HEK293 (cell line): ENCODE measurements around the gene TRPC4.

ENCODE experiments used
- CTCF ChIA-PET: fragments of 350-600 bp; formaldehyde crosslinking; extraction: SDS; loops from one replicate; lab custom pipeline; 2021; ENCODE audit warnings: antibody characterized with exemption; lab: Yijun Ruan, JAX
- POLR2A ChIA-PET: fragments of 300-600 bp; formaldehyde crosslinking; extraction: SDS; loops from one replicate; lab custom pipeline; 2020; ENCODE audit warnings: antibody characterized with exemption, inconsistent platforms; lab: Yijun Ruan, JAX
- H3K27ac ChIP-seq: fragments of 200-500 bp; sonication (Bioruptor generic); 2 replicates; pipeline ENCODE4 v1.5.1; 2014; ENCODE audit warnings: low read depth, low read length, control low read depth, inconsistent platforms; ENCODE audit errors: extremely low read depth
- H3K36me3 ChIP-seq, 2 experiments: fragments of 200-500 bp in 1 of 2; sonication (Bioruptor generic) in 1 of 2; 1 replicate in 1 of 2; 2 replicates in 1 of 2; pipeline ENCODE4 v1.5.1; 2014 to 2017; ENCODE audit warnings: inconsistent platforms in 2 of 2, low read length in 2 of 2; ENCODE audit not compliant: control insufficient read depth in 2 of 2, insufficient read depth in 1 of 2
- H3K4me1 ChIP-seq: fragments of 200-500 bp; sonication (Bioruptor generic); 2 replicates; pipeline ENCODE4 v1.5.1; 2014; ENCODE audit warnings: mild to moderate bottlenecking, low read length, inconsistent platforms; ENCODE audit not compliant: control insufficient read depth, insufficient read depth
- H3K4me3 ChIP-seq: 2 replicates; pipeline ENCODE4 v1.5.1; 2011; ENCODE audit warnings: low read depth, mild to moderate bottlenecking, control low read depth, low read length, moderate library complexity
- H3K9me3 ChIP-seq: fragments of 200-500 bp; sonication (Bioruptor generic); 2 replicates; pipeline ENCODE4 v1.5.1; 2014; ENCODE audit warnings: low read depth, low read length, inconsistent platforms; ENCODE audit not compliant: control insufficient read depth, insufficient read depth
- AEBP2 ChIP-seq: fragments of 450-650 bp; formaldehyde crosslinking; IDR thresholded peaks from 2 replicates; pipeline ENCODE4 v1.5.1; 2016; ENCODE audit warnings: missing biosample characterization, missing genetic modification characterization, borderline replicate concordance
- KLF9 ChIP-seq: fragments of 450-650 bp; formaldehyde crosslinking; IDR thresholded peaks from 2 replicates; pipeline ENCODE4 v1.5.1; 2016; ENCODE audit warnings: missing biosample characterization, missing genetic modification characterization, low read depth
- PRDM4 ChIP-seq: fragments of 450-650 bp; formaldehyde crosslinking; IDR thresholded peaks from 2 replicates; pipeline ENCODE4 v1.5.1; 2017; ENCODE audit warnings: missing biosample characterization, missing genetic modification characterization
- RBAK ChIP-seq: fragments of 450-650 bp; formaldehyde crosslinking; IDR thresholded peaks from 2 replicates; pipeline ENCODE4 v1.5.1; 2016; ENCODE audit warnings: missing biosample characterization, missing genetic modification characterization
- TCF7L2 ChIP-seq: IDR thresholded peaks from 2 replicates; pipeline ENCODE4 v1.6.1; 2011; ENCODE audit warnings: low read depth, mild to moderate bottlenecking, inconsistent platforms, low read length, moderate library complexity, borderline replicate concordance
- ZNF132 ChIP-seq: fragments of 450-650 bp; formaldehyde crosslinking; IDR thresholded peaks from 2 replicates; pipeline ENCODE4 v1.5.1; 2017; ENCODE audit warnings: missing biosample characterization, missing genetic modification characterization, borderline replicate concordance
- ZNF18 ChIP-seq: fragments of 450-650 bp; formaldehyde crosslinking; IDR thresholded peaks from 2 replicates; pipeline ENCODE4 v1.5.1; 2016; ENCODE audit warnings: missing biosample characterization, missing genetic modification characterization
- ZNF404 ChIP-seq: fragments of 450-650 bp; formaldehyde crosslinking; IDR thresholded peaks from 2 replicates; pipeline ENCODE4 v1.5.1; 2017; ENCODE audit warnings: missing biosample characterization, missing genetic modification characterization
- ZNF48 ChIP-seq: fragments of 450-650 bp; formaldehyde crosslinking; IDR thresholded peaks from 2 replicates; pipeline ENCODE4 v1.5.1; 2016; ENCODE audit warnings: missing biosample characterization, missing genetic modification characterization
- ZNF501 ChIP-seq: fragments of 450-650 bp; formaldehyde crosslinking; IDR thresholded peaks from 2 replicates; pipeline ENCODE4 v1.5.1; 2016; ENCODE audit warnings: missing biosample characterization, missing genetic modification characterization
- ZNF510 ChIP-seq: fragments of 450-650 bp; formaldehyde crosslinking; IDR thresholded peaks from 2 replicates; pipeline ENCODE4 v1.5.1; 2018; ENCODE audit warnings: mild to moderate bottlenecking, missing genetic modification characterization, missing biosample characterization; ENCODE audit not compliant: insufficient replicate concordance
- ZNF513 ChIP-seq: fragments of 450-650 bp; IDR thresholded peaks from 2 replicates; pipeline ENCODE4 v1.5.1; 2018; ENCODE audit warnings: missing biosample characterization, missing genetic modification characterization
- ZNF518A ChIP-seq: fragments of 450-650 bp; formaldehyde crosslinking; conservative IDR thresholded peaks from 2 replicates; pipeline ENCODE4 v1.5.1; 2016; ENCODE audit warnings: low read depth, missing biosample characterization, missing genetic modification characterization
- ZNF677 ChIP-seq: fragments of 450-650 bp; IDR thresholded peaks from 2 replicates; pipeline ENCODE4 v1.5.0; 2018; ENCODE audit warnings: missing biosample characterization, mild to moderate bottlenecking, missing genetic modification characterization, moderate library complexity
- ZNF76 ChIP-seq: fragments of 450-650 bp; formaldehyde crosslinking; IDR thresholded peaks from 2 replicates; pipeline ENCODE4; 2016; ENCODE audit warnings: low read depth, missing biosample characterization, missing genetic modification characterization, borderline replicate concordance
- ZNF791 ChIP-seq: fragments of 450-650 bp; formaldehyde crosslinking; IDR thresholded peaks from 2 replicates; pipeline ENCODE4 v1.5.1; 2016; ENCODE audit warnings: missing biosample characterization, missing genetic modification characterization
- ZNF792 ChIP-seq: fragments of 450-650 bp; formaldehyde crosslinking; IDR thresholded peaks from 2 replicates; pipeline ENCODE4 v1.5.1; 2016; ENCODE audit warnings: missing biosample characterization, missing genetic modification characterization
- ZSCAN30 ChIP-seq: fragments of 450-650 bp; IDR thresholded peaks from 2 replicates; pipeline ENCODE4 v1.5.1; 2018; ENCODE audit warnings: missing biosample characterization, mild to moderate bottlenecking, missing genetic modification characterization, moderate library complexity
- ZSCAN4 ChIP-seq: fragments of 450-650 bp; formaldehyde crosslinking; IDR thresholded peaks from 2 replicates; pipeline ENCODE4 v1.5.1; 2017; ENCODE audit warnings: missing biosample characterization, missing genetic modification characterization

Gene TRPC4

GRCh38 chr13:37599519-37599918 is 270.1 kb downstream of the TRPC4 start:
- Histone ChIP-seq H3K4me1 (no peaks in the 10 kb centered on the region; the same call in 1 of the 2 replicates), H3K27ac (no peak overlapping the region), H3K4me3 (no peak overlapping the region), H3K9me3 (no peaks in the 10 kb centered on the region), H3K36me3 (no peaks in the 10 kb centered on the region)
- ChIA-PET POLR2A (no interaction called here), CTCF (interaction anchor here (0.6 kb wide), 1 partner anchor 529 kb away, joined by 3 read pairs; no protein-coding TSS in a partner anchor)
- TF ChIP-seq ZNF132 (tag by site-specific recombination) (no peak), ZSCAN30 (tag by site-specific recombination) (no peak), KLF9 (tag by site-specific recombination) (no peak), ZNF677 (no peak), ZNF518A (tag by site-specific recombination) (no peak), ZNF18 (tag by site-specific recombination) (no peak), ZNF791 (no peak), RBAK (no peak), TCF7L2 (no peak), ZSCAN4 (tag by site-specific recombination) (no peak), ZNF404 (tag by site-specific recombination) (no peak), AEBP2 (no peak), ZNF48 (tag by site-specific recombination) (no peak), ZNF76 (tag by site-specific recombination) (no peak), ZNF501 (no peak), ZNF510 (no peak), ZNF792 (tag by site-specific recombination) (no peak), PRDM4 (tag by site-specific recombination) (no peak), ZNF513 (tag by site-specific recombination) (no peak)
